HepG2 (cell line): ENCODE results near the gene EPHX1. TPM values are rescaled to one million over a fixed set of nuclear protein-coding genes. Genes with fewer than 3 reads are reported as not detected.
A peak's percentile ranks its signal among the peaks of the same experiment; 100 is the strongest.

Experiments used
- EZH2 ChIP-seq: conservative IDR thresholded peaks from 2 replicates; pipeline ENCODE4 v1.6.1; 2012; ENCODE audit warnings: mild to moderate bottlenecking, low read depth, low read length, moderate library complexity
- HNF4G ChIP-seq, 2 experiments: sonication (generic) in 1 of 2; formaldehyde crosslinking in 1 of 2; IDR thresholded peaks; 2 replicates each; pipeline versions ENCODE4 v1.4.0 to v1.6.1; 2011 to 2020; ENCODE audit warnings: borderline replicate concordance in 2 of 2, low read depth in 2 of 2, mild to moderate bottlenecking in 2 of 2, low read length in 1 of 2, missing genetic modification reagents in 1 of 2, moderate library complexity in 1 of 2
- HOXD1 ChIP-seq: sonication (generic); formaldehyde crosslinking; IDR thresholded peaks from 2 replicates; pipeline ENCODE4 v1.5.0; 2020; ENCODE audit warnings: missing genetic modification reagents
- KLF16 ChIP-seq, 2 experiments: sonication (generic) in 1 of 2; formaldehyde crosslinking in 1 of 2; IDR thresholded peaks; 2 replicates each; pipeline versions ENCODE4 v1.6.1 to v1.8.0; 2016 to 2023; ENCODE audit warnings: missing genetic modification reagents in 2 of 2, missing compliant biosample characterization in 1 of 2
- POLR2G ChIP-seq: fragments of 200-400 bp; formaldehyde crosslinking; IDR thresholded peaks from 2 replicates; pipeline ENCODE4 v1.6.1; 2018; ENCODE audit warnings: mild to moderate bottlenecking, low read depth, low read length, moderate library complexity
- RBFOX2 ChIP-seq: fragments of 200-400 bp; formaldehyde crosslinking; IDR thresholded peaks from 2 replicates; pipeline ENCODE4 v1.6.1; 2017; ENCODE audit warnings: low read depth, mild to moderate bottlenecking, low read length
- RBM39 ChIP-seq: fragments of 200-400 bp; formaldehyde crosslinking; IDR thresholded peaks from one replicate; pipeline ENCODE4 v1.6.1; 2018; ENCODE audit warnings: antibody characterized with exemption, mild to moderate bottlenecking, low read depth, low read length; ENCODE audit not compliant: poor library complexity, severe bottlenecking
- SOX13 ChIP-seq, 3 experiments: fragments of 450-650 bp in 1 of 3; sonication (generic) in 1 of 3; formaldehyde crosslinking in 1 of 3; IDR thresholded peaks in 2 of 3; conservative IDR thresholded peaks in 1 of 3; 2 replicates each; pipeline versions ENCODE4 v1.5.0 to v1.6.1; 2016 to 2020; ENCODE audit warnings: antibody characterized with exemption in 1 of 3, mild to moderate bottlenecking in 1 of 3, missing compliant biosample characterization in 1 of 3, missing genetic modification reagents in 1 of 3, moderate library complexity in 1 of 3
- TRIM24 ChIP-seq: sonication (generic); formaldehyde crosslinking; IDR thresholded peaks from 2 replicates; pipeline ENCODE4 v1.8.0; 2022; ENCODE audit warnings: mild to moderate bottlenecking, missing genetic modification reagents
- ZBTB8A ChIP-seq: sonication (generic); formaldehyde crosslinking; IDR thresholded peaks from 2 replicates; pipeline ENCODE4 v1.4.0; 2020; ENCODE audit warnings: mild to moderate bottlenecking, low read depth, missing genetic modification reagents, borderline replicate concordance
- ZNF180 ChIP-seq: sonication (generic); formaldehyde crosslinking; IDR thresholded peaks from 2 replicates; pipeline ENCODE4 v1.4.0; 2020; ENCODE audit warnings: low read depth, missing genetic modification reagents, borderline replicate concordance
- ZNF468 ChIP-seq: sonication (generic); formaldehyde crosslinking; IDR thresholded peaks from 2 replicates; pipeline ENCODE4 v1.8.0; 2022; ENCODE audit warnings: mild to moderate bottlenecking, moderate library complexity, missing genetic modification reagents
- ZNF549 ChIP-seq: sonication (generic); formaldehyde crosslinking; IDR thresholded peaks from 2 replicates; pipeline ENCODE4 v1.5.0; 2020; ENCODE audit warnings: missing genetic modification reagents
- ZNF703 ChIP-seq: sonication (generic); formaldehyde crosslinking; IDR thresholded peaks from 2 replicates; pipeline ENCODE4 v1.5.1; 2020; ENCODE audit warnings: missing genetic modification reagents, mild to moderate bottlenecking, moderate library complexity, borderline replicate concordance
- ZNF749 ChIP-seq: sonication (generic); formaldehyde crosslinking; IDR thresholded peaks from 2 replicates; pipeline ENCODE4 v1.8.0; 2022; ENCODE audit warnings: mild to moderate bottlenecking, missing genetic modification reagents, moderate library complexity, borderline replicate concordance
- ZNF883 ChIP-seq: sonication (generic); formaldehyde crosslinking; IDR thresholded peaks from 2 replicates; pipeline ENCODE4 v1.5.1; 2020; ENCODE audit warnings: mild to moderate bottlenecking, missing genetic modification reagents; ENCODE audit errors: not compliant biosample characterization
- polyA plus RNA-seq, 8 experiments: library from polyadenylated mRNA; depleted of rRNA in 3 of 8; stranded (reverse) in 7 of 8; unstranded in 1 of 8; fragments of >200 nt; fragmentation: Illumina TruSeq in 4 of 8; extraction: Trizol in 4 of 8; gene quantifications; 2 replicates each; pipeline versions ENCODE4 v1.2.1 to v1.2.3, GENCODE V29; 2011 to 2016; ENCODE audit warnings: low read depth in 4 of 8, missing spikeins in 1 of 8, mixed read lengths in 1 of 8; ENCODE audit not compliant: insufficient read depth in 1 of 8
- total RNA-seq, 5 experiments: library from RNA; depleted of rRNA; stranded (reverse); fragments of >200 nt; fragmentation: Illumina TruSeq; extraction: Trizol; gene quantifications; 2 replicates each; pipeline ENCODE4 v1.2.3, GENCODE V29; 2016; ENCODE audit warnings: low read depth in 1 of 5
- TF ChIP-seq, protein P1 (sequence below), 2 experiments: sonication (generic) in 1 of 2; formaldehyde crosslinking in 1 of 2; IDR thresholded peaks; 2 replicates each; pipeline versions ENCODE4 v1.4.0 to v1.6.1; 2016 to 2020; ENCODE audit warnings: borderline replicate concordance in 1 of 2, low read depth in 1 of 2, mild to moderate bottlenecking in 1 of 2, missing genetic modification reagents in 1 of 2
- TF ChIP-seq, protein P2 (sequence below): sonication (generic); formaldehyde crosslinking; IDR thresholded peaks from 2 replicates; pipeline ENCODE4 v1.4.0; 2020; ENCODE audit warnings: missing genetic modification reagents
- TF ChIP-seq, protein P3 (sequence below): sonication (generic); formaldehyde crosslinking; IDR thresholded peaks from 2 replicates; pipeline ENCODE4 v1.5.1; 2020; ENCODE audit warnings: mild to moderate bottlenecking, moderate library complexity, missing genetic modification reagents

Gene EPHX1
- total and polyA plus RNA-seq, 2 of the 13 experiments (the other 11 are each of a cell fraction or from before 2014, with no cell fraction given), result 27.7 to 36.5 TPM

DNA sequence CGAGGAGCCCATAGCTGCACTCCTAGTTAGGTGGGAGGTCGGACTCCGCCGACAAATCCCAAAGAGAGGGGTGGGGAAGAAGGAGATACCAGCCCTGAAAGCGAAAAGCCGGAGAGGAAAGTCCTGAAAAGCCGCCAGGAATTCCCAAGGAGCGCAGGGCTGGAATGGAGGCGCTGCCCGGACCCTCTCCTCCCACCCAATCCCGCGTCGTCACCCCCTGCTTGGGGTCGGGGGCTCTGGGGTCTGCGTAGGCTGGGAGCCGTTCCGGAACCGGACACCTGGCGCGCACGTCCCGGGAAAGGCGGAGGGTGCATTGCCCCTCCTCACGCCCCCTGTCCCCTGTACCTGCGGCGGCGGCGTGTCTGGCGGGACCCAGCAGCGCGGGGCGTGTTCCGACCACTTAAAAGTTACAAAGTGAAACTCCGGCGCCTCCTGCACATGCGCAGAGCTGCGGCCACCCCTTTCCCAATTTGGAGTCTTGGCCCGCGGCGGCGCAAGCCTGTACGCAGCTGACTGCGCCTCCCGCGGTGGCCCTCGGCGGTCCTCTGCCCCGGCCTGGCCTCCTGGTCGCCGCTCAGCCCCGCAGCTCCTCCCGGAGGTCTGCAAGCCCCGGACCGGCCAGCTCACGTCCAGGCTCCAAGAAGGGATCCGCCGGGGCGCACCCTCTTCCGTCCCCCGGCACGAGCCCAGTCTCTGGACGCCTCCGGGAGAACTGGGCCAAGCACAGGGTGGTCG lies 72.2 kb downstream of the EPHX1 start, which contains the start of gene TMEM63A (continued):
- TF ChIP-seq ZNF749 (CRISPR knock-in tag), result peak; percentile 87; the same call in 1 of the 2 replicates
- peak; percentile 82 for TF ChIP-seq RBFOX2
- TF ChIP-seq KLF16 (CRISPR knock-in tag; IDR thresholded peaks at IDR 0.05), result peak in 1 of 2 experiments; percentile 48; a peak in 1 of 4 replicates
- peak; percentile 30; the same call in 1 of the 2 replicates for TF ChIP-seq ZNF549 (CRISPR knock-in tag)
- TF ChIP-seq SOX13 (IDR thresholded peaks at IDR 0.05), result no peak
- TF ChIP-seq SOX13 (CRISPR knock-in tag; conservative IDR thresholded peaks at IDR 0.05 in 1 of 2, IDR thresholded peaks at IDR 0.05 in 1 of 2), result no peak
- TF ChIP-seq ZNF883 (CRISPR knock-in tag), result no peak
- no peak for TF ChIP-seq ZNF703 (CRISPR knock-in tag)
- TF ChIP-seq ZNF180 (CRISPR knock-in tag), result no peak
- TF ChIP-seq, protein P1, sequence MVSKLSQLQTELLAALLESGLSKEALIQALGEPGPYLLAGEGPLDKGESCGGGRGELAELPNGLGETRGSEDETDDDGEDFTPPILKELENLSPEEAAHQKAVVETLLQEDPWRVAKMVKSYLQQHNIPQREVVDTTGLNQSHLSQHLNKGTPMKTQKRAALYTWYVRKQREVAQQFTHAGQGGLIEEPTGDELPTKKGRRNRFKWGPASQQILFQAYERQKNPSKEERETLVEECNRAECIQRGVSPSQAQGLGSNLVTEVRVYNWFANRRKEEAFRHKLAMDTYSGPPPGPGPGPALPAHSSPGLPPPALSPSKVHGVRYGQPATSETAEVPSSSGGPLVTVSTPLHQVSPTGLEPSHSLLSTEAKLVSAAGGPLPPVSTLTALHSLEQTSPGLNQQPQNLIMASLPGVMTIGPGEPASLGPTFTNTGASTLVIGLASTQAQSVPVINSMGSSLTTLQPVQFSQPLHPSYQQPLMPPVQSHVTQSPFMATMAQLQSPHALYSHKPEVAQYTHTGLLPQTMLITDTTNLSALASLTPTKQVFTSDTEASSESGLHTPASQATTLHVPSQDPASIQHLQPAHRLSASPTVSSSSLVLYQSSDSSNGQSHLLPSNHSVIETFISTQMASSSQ (IDR thresholded peaks at IDR 0.05; ENCODE audit: low read depth), result no peak
- TF ChIP-seq, protein P1 (CRISPR knock-in tag; IDR thresholded peaks at IDR 0.05; ENCODE audit: borderline replicate concordance), result peak; percentile 63; the same call in 1 of the 2 replicates
- peak; percentile 27; the same call in 1 of the 2 replicates for TF ChIP-seq ZBTB8A (CRISPR knock-in tag)
- 0 out of 2 replicates have a peak, but pooled peaks have one; percentile 57 for TF ChIP-seq ZNF468 (CRISPR knock-in tag)
- no peak for TF ChIP-seq TRIM24
- TF ChIP-seq HNF4G (IDR thresholded peaks at IDR 0.05; ENCODE audit: borderline replicate concordance, low read depth, low read length), result no peak
- no peak for TF ChIP-seq HNF4G (CRISPR knock-in tag; IDR thresholded peaks at IDR 0.05; ENCODE audit: borderline replicate concordance, low read depth)
- TF ChIP-seq POLR2G, result peak; percentile 74
- TF ChIP-seq, protein P2, sequence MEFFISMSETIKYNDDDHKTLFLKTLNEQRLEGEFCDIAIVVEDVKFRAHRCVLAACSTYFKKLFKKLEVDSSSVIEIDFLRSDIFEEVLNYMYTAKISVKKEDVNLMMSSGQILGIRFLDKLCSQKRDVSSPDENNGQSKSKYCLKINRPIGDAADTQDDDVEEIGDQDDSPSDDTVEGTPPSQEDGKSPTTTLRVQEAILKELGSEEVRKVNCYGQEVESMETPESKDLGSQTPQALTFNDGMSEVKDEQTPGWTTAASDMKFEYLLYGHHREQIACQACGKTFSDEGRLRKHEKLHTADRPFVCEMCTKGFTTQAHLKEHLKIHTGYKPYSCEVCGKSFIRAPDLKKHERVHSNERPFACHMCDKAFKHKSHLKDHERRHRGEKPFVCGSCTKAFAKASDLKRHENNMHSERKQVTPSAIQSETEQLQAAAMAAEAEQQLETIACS (CRISPR knock-in tag), result no peak
- TF ChIP-seq HOXD1 (CRISPR knock-in tag), result peak; percentile 16; the same call in 1 of the 2 replicates
- TF ChIP-seq, protein P3, sequence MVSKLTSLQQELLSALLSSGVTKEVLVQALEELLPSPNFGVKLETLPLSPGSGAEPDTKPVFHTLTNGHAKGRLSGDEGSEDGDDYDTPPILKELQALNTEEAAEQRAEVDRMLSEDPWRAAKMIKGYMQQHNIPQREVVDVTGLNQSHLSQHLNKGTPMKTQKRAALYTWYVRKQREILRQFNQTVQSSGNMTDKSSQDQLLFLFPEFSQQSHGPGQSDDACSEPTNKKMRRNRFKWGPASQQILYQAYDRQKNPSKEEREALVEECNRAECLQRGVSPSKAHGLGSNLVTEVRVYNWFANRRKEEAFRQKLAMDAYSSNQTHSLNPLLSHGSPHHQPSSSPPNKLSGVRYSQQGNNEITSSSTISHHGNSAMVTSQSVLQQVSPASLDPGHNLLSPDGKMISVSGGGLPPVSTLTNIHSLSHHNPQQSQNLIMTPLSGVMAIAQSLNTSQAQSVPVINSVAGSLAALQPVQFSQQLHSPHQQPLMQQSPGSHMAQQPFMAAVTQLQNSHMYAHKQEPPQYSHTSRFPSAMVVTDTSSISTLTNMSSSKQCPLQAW (CRISPR knock-in tag), result peak; percentile 74; the same call in 1 of the 2 replicates
- TF ChIP-seq RBM39, result peak; percentile 40
- no peak for TF ChIP-seq EZH2
